ENCODE results near the gene TFEB. TPM values are rescaled to one million over a fixed set of nuclear protein-coding genes. Genes with fewer than 3 reads are reported as not detected.

TFEB gene
- total and polyA plus RNA-seq, 5 donors: 31.6 to 51.1 (median 45.7) TPM

DNA sequence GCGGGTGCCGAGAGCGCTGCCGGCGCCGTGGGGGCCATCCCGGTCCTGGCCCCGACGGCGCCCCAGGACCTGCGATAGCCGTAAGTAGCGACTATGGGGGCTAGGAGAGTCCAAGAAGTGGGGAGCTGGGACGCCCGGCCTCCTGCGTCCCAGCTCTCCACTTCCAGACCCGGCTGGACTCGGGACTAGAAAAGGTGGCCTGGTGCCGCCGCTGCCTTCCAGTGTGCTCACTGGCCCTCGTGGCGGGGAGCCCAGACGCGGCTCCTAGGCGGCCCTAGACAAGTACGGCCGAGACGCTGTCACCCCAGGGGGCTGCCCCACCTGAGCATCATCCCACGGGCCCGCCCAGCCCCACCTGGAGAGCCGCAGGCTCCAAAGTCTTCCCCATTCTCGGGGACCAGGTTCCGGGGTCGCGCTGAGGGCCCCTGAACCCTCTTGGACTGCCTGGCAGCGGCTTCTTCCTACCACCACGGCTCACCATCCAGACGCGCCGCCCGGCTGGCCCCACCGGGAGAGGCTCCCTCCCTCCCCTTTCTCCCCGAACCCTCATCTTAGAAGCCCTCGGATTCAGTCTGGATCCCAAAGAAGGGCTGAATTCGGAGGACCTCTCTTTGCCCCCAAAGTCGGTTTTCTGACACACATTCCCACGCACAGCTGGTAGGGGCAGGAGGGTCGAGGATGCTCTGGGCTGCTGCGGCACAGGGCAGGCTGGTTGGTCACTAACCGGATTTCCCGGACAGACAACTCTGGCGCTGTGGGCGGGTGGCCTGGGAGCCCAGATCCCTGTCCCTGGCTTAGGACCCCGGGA is 98.0 kb downstream of the TFEB start:
- DNase-seq (no peak), ATAC-seq (peak in 1 of 2 donors; percentile 23)
- peak overlapping the region; percentile 54 for H3K4me3 ChIP-seq (ENCODE audit: low read length)
- H3K27me3 ChIP-seq (ENCODE audit: control insufficient read depth, insufficient read depth): no peaks in the 10 kb centered on the region
- WGBS: 10% methylated on average over 54 of the region's 54 CpGs
- H3K27ac ChIP-seq (ENCODE audit: low read length): no peak overlapping the region
- intact Hi-C loops (cut with DNase I): no loop called here
- H3K4me1 ChIP-seq (ENCODE audit: control insufficient read depth, insufficient read depth, low read length): no peaks in the 10 kb centered on the region
- no peaks in the 10 kb centered on the region for H3K9me3 ChIP-seq (ENCODE audit: control insufficient read depth, low read length)

DNA sequence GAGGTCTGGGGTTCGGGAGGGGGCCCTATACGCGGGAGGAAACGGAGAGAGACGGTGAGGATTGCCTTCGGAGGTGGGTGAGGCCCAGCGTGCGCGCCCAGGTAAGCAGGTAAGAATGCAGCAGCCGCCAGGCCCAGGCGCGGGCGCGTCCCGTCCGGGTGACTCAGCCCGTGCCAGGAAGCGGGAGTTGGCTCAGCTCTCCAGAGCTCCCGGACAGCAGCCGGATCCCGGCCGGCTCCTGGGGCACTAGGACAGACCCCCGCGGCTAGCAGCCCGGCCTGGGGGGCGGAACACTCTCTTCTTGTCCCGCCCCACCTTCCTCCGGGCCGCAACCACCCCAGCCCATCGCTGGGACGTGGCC is 98.6 kb downstream of the TFEB start:
- Histone ChIP-seq H3K4me3 (ENCODE audit: low read length) (peak overlapping the region; percentile 54), H3K9me3 (ENCODE audit: control insufficient read depth, low read length) (no peaks in the 10 kb centered on the region), H3K27me3 (ENCODE audit: control insufficient read depth, insufficient read depth) (no peaks in the 10 kb centered on the region), H3K27ac (ENCODE audit: low read length) (no peak overlapping the region), H3K4me1 (ENCODE audit: control insufficient read depth, insufficient read depth, low read length) (no peaks in the 10 kb centered on the region)
- DNase-seq: peak; percentile 59 to 74 (median 70)
- intact Hi-C loops (cut with DNase I): no loop called here
- ATAC-seq: peak; percentile 6 to 56
- WGBS: 30% methylated on average over 31 of the region's 31 CpGs

DNA sequence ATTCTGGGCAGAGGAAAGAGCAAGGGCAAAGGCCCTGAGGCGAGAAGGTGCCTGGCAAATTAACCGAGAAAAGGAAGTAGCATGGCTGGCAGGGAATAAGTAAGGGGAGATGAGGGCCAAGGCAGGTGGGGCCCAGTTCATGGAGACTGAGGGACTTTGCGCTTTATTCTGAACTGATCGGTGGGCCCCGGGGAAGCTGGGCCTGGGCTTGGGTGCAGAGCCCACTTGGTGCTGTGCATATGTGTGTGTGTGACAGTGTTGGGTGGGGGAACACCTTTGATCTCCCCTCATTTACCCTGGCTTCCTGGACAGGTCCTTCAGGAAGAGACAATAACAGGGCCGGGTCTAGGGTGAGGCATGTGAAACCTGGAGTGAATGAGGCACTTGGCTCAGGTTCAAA is 100.0 kb downstream of the TFEB start:
- DNase-seq (no peak), ATAC-seq (no peak)
- H3K27me3 ChIP-seq (ENCODE audit: control insufficient read depth, insufficient read depth): no peaks in the 10 kb centered on the region
- no peak overlapping the region for H3K4me3 ChIP-seq (ENCODE audit: low read length)
- 83% methylated on average over 6 of the region's 6 CpGs for WGBS
- no peaks in the 10 kb centered on the region for H3K4me1 ChIP-seq (ENCODE audit: control insufficient read depth, insufficient read depth, low read length)
- no peaks in the 10 kb centered on the region for H3K9me3 ChIP-seq (ENCODE audit: control insufficient read depth, low read length)
- no peak overlapping the region for H3K27ac ChIP-seq (ENCODE audit: low read length)
- intact Hi-C loops (cut with DNase I): no loop called here

GRCh38 chr6:41634657-41635056 is 100.8 kb downstream of the TFEB start:
- Histone ChIP-seq H3K27me3 (ENCODE audit: control insufficient read depth, insufficient read depth) (no peaks in the 10 kb centered on the region), H3K9me3 (ENCODE audit: control insufficient read depth, low read length) (no peaks in the 10 kb centered on the region), H3K4me3 (ENCODE audit: low read length) (no peak overlapping the region), H3K4me1 (ENCODE audit: control insufficient read depth, insufficient read depth, low read length) (no peaks in the 10 kb centered on the region), H3K27ac (ENCODE audit: low read length) (no peak overlapping the region)
- intact Hi-C loops (cut with DNase I): no loop called here
- WGBS: 23% methylated on average over 4 of the region's 4 CpGs
- no peak for ATAC-seq
- peak in 2 of 3 donors; percentile 70 to 74 for DNase-seq

Other genes starting within 250 kb of the TFEB start
- 10 to 100 TPM; 21.7 to 22.5 (median 22.1) TPM for gene FOXP4, start 189.2 kb downstream of the TFEB start, total RNA-seq
- 15.3 TPM for gene FOXP4, start 189.2 kb downstream of the TFEB start, polyA plus RNA-seq
- gene MDFI, start 97.1 kb downstream of the TFEB start, total RNA-seq: 10 to 100 TPM in 2 of 4 donors, 1 to 10 TPM in 2; 8.0 to 11.9 (median 10.0) TPM
- 4.9 TPM for gene MDFI, start 97.1 kb downstream of the TFEB start, polyA plus RNA-seq
- under 1 TPM in 1 of 4 donors, not detected in 3; 0.42 TPM for gene PGC, start 11.8 kb upstream of the TFEB start, total RNA-seq
- gene PGC, start 11.8 kb upstream of the TFEB start, polyA plus RNA-seq: 1.00 TPM
- gene FRS3, start 44.3 kb upstream of the TFEB start, total RNA-seq: 1 to 10 TPM; 3.7 to 6.9 (median 4.8) TPM
- 5.5 TPM for gene FRS3, start 44.3 kb upstream of the TFEB start, polyA plus RNA-seq
- 1 to 10 TPM; 2.2 to 4.0 (median 3.2) TPM for gene PRICKLE4, start 45.2 kb upstream of the TFEB start, total RNA-seq
- gene PRICKLE4, start 45.2 kb upstream of the TFEB start, polyA plus RNA-seq: 1.7 TPM
- gene TOMM6, start 52.1 kb upstream of the TFEB start, total RNA-seq: 100 to 1,000 TPM; 123 to 162 (median 140) TPM
- gene TOMM6, start 52.1 kb upstream of the TFEB start, polyA plus RNA-seq: 228 TPM
- gene USP49, start 159.8 kb upstream of the TFEB start, total RNA-seq: 1 to 10 TPM; 1.8 to 2.6 (median 2.3) TPM
- 1.5 TPM for gene USP49, start 159.8 kb upstream of the TFEB start, polyA plus RNA-seq
- 10 to 100 TPM; 12.6 to 16.0 (median 14.1) TPM for gene MED20, start 185.5 kb upstream of the TFEB start, total RNA-seq
- 9.4 TPM for gene MED20, start 185.5 kb upstream of the TFEB start, polyA plus RNA-seq
- 10 to 100 TPM in 2 of 4 donors, 1 to 10 TPM in 2; 7.4 to 12.4 (median 9.5) TPM for gene BYSL, start 185.9 kb upstream of the TFEB start, total RNA-seq
- gene BYSL, start 185.9 kb upstream of the TFEB start, polyA plus RNA-seq: 6.5 TPM
- gene CCND3, start 206.2 kb upstream of the TFEB start, total RNA-seq: 10 to 100 TPM; 52.2 to 62.5 (median 56.6) TPM
- 72.1 TPM for gene CCND3, start 206.2 kb upstream of the TFEB start, polyA plus RNA-seq